ENCODE data around the gene KIAA1755.

The KIAA1755 gene

DNA sequence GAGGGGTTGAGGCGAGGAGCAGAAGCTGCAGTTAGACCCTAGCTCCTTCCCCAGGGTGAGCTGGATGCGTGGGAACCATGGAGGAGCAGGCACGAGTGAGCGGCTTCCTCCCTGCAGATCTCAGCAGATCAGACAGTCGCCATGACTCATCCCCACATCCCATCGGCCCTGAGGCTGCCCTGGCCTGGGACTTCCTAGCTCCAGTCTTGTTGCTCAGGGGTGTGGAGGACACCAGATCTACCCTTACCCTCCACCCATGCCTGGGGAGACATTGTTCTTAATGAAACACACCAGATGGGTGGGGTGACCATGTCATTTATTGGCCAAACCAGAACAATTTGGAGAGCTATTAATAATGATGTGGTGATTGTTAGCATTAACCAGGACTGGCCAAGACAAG, 59.2 kb downstream of the KIAA1755 start:
- TF ChIP-seq, protein P1, sequence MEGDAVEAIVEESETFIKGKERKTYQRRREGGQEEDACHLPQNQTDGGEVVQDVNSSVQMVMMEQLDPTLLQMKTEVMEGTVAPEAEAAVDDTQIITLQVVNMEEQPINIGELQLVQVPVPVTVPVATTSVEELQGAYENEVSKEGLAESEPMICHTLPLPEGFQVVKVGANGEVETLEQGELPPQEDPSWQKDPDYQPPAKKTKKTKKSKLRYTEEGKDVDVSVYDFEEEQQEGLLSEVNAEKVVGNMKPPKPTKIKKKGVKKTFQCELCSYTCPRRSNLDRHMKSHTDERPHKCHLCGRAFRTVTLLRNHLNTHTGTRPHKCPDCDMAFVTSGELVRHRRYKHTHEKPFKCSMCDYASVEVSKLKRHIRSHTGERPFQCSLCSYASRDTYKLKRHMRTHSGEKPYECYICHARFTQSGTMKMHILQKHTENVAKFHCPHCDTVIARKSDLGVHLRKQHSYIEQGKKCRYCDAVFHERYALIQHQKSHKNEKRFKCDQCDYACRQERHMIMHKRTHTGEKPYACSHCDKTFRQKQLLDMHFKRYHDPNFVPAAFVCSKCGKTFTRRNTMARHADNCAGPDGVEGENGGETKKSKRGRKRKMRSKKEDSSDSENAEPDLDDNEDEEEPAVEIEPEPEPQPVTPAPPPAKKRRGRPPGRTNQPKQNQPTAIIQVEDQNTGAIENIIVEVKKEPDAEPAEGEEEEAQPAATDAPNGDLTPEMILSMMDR (IDR thresholded peaks at IDR 0.05) = no peak
- no peak for TF ChIP-seq ZFX (IDR thresholded peaks at IDR 0.05; ENCODE audit: borderline replicate concordance)
- no peak overlapping the region for H3K27ac ChIP-seq

- no peak overlapping the region for H3K27ac ChIP-seq
- TF ChIP-seq ZFX (IDR thresholded peaks at IDR 0.05; ENCODE audit: borderline replicate concordance) = no peak
- TF ChIP-seq, protein P1 (IDR thresholded peaks at IDR 0.05) = no peak
These were observed 59.9 kb downstream of the KIAA1755 start for GRCh38 chr20:38200646-38201045.

DNA sequence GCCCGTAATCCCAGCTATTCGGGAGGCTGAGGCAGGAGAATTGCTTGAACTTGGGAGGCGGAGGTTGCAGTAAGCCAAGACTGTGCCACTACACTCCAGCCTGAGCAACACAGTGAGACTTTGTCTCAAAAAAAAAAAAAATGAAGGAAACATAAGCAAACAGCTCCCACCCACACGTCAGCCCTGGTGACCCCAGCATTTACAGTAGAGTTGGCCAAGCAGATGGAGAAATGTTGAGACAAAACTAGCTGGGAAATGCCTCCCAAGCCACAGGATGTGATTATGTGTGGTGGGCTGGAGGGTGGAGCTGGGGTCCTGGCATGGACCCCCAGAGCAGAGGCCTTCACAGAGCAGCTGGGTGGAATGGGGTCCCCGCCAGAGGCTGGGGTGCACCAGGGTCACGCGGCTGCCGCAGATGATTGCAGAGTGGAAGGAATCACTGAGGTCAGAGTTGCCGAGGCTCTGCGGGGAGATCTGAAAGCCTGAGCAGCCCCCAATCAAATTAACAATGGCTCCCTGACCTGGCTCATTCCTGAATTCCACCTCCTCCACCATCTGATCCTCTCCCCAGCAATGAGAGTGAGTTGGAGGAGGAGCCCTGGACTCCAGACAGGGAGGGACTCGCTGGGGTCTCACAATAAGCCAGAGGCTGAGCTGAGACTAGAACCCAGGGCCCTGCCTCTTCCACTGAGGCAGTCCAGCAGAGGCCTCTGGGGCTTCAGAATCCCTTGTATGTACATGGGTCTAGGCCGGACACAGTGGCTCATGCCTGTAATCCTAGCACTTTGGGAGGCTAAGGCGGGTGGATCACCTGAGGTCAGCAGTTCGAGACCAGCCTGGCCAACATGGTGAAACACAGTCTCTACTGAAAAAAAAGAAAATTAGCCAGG, 60.8 kb downstream of the KIAA1755 start:
- no peak overlapping the region for H3K27ac ChIP-seq
- TF ChIP-seq ZFX (IDR thresholded peaks at IDR 0.05; ENCODE audit: borderline replicate concordance) = no peak
- TF ChIP-seq, protein P1 (IDR thresholded peaks at IDR 0.05) = no peak

GRCh38 chr20:38198238-38198861, 62.2 kb downstream of the KIAA1755 start:
- TF ChIP-seq, protein P1 (IDR thresholded peaks at IDR 0.05) = no peak
- no peak for TF ChIP-seq ZFX (IDR thresholded peaks at IDR 0.05; ENCODE audit: borderline replicate concordance)
- no peak overlapping the region for H3K27ac ChIP-seq

- TF ChIP-seq, protein P1 (IDR thresholded peaks at IDR 0.05) = no peak
- no peak for TF ChIP-seq ZFX (IDR thresholded peaks at IDR 0.05; ENCODE audit: borderline replicate concordance)
- no peak overlapping the region for H3K27ac ChIP-seq
These were observed 62.9 kb downstream of the KIAA1755 start for GRCh38 chr20:38197619-38198018.

- TF ChIP-seq, protein P1 (IDR thresholded peaks at IDR 0.05) = no peak
- H3K27ac ChIP-seq = no peak overlapping the region
These were observed 63.3 kb downstream of the KIAA1755 start for GRCh38 chr20:38197217-38197616.

DNA sequence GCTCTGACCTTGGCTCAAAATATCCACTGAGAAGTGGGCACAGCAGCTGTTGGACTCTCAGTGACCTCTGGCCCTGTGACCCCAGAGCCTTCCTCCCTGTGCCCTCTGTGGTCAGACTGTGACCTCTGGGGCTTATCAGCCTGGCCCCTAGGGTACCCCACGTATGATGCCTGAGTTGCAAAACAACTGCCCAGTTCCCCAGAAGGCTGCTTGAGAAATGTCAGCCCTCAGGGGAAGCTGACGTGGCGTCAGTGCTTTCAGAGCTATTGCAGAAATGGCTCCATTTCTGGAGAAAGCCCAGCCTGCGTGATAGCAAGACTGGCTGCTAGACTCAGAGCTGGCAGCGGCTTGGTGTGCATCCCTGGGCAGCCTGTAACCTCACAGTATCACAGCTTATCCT, 63.9 kb downstream of the KIAA1755 start:
- no peak for TF ChIP-seq ZFX (IDR thresholded peaks at IDR 0.05; ENCODE audit: borderline replicate concordance)
- TF ChIP-seq, protein P1 (IDR thresholded peaks at IDR 0.05) = no peak
- no peak overlapping the region for H3K27ac ChIP-seq
